SU-DHL-6 (cell line): Measurements from ENCODE around the gene CLPSL2.

ENCODE experiments used
- H2AFZ ChIP-seq: fragments of 200-600 bp; sonication (generic); 2 replicates; pipeline ENCODE4 v1.6.1; 2014; ENCODE audit warnings: low read depth, mild to moderate bottlenecking, moderate library complexity, mixed read lengths, antibody characterized with exemption, low read length; ENCODE audit not compliant: severe bottlenecking
- H3F3A ChIP-seq: fragments of 200-600 bp; shearing (Covaris generic); 2 replicates; pipeline ENCODE4 v1.6.0; 2016; ENCODE audit warnings: antibody characterized with exemption, mild to moderate bottlenecking; ENCODE audit not compliant: insufficient read depth
- H3K27ac ChIP-seq: fragments of 200-600 bp; sonication (generic); 2 replicates; pipeline ENCODE4 v1.5.1; 2016; ENCODE audit warnings: low read depth, mild to moderate bottlenecking, low read length, moderate library complexity, mixed read lengths
- H3K27me3 ChIP-seq: fragments of 200-600 bp; sonication (generic), shearing (Covaris generic); 2 replicates; pipeline ENCODE4 v1.6.0; 2014; ENCODE audit warnings: mild to moderate bottlenecking, low read length
- H3K36me3 ChIP-seq: fragments of 200-600 bp; sonication (generic); 2 replicates; pipeline ENCODE4 v1.6.1; 2014; ENCODE audit warnings: mild to moderate bottlenecking, low read length, mixed read lengths
- H3K4me2 ChIP-seq: fragments of 300-600, 200-600 bp; shearing (Covaris generic), sonication (generic); 2 replicates; pipeline ENCODE4 v1.6.0; 2014; ENCODE audit warnings: low read length, low read depth, mild to moderate bottlenecking; ENCODE audit not compliant: poor library complexity, severe bottlenecking
- H3K4me3 ChIP-seq: fragments of 200-600 bp; sonication (generic); 2 replicates; pipeline ENCODE4 v1.5.1; 2014; ENCODE audit warnings: antibody characterized with exemption, low read length, mild to moderate bottlenecking, mixed read lengths; ENCODE audit not compliant: insufficient read depth, poor library complexity, severe bottlenecking
- H3K79me2 ChIP-seq: fragments of 200-600 bp; sonication (generic); 2 replicates; pipeline ENCODE4 v1.6.1; 2014; ENCODE audit warnings: mild to moderate bottlenecking, low read length, moderate library complexity; ENCODE audit not compliant: insufficient read depth
- H3K9ac ChIP-seq: fragments of 200-600 bp; sonication (generic); 2 replicates; pipeline ENCODE4 v1.7.0; 2014; ENCODE audit warnings: mild to moderate bottlenecking, low read length
- H3K9me2 ChIP-seq: fragments of 200-600 bp; sonication (generic); replicated peaks from 2 replicates; pipeline ENCODE4 v1.6.1; 2014; ENCODE audit warnings: low read length; ENCODE audit not compliant: insufficient read depth
- H3K9me3 ChIP-seq: fragments of 200-600 bp; sonication (generic); 2 replicates; pipeline ENCODE4 v1.6.1; 2014; ENCODE audit warnings: low read length, mixed read lengths; ENCODE audit not compliant: insufficient read depth
- H4K20me1 ChIP-seq: fragments of 200-600 bp; sonication (generic); 2 replicates; pipeline ENCODE4 v1.6.1; 2014; ENCODE audit warnings: low read depth, mild to moderate bottlenecking, antibody characterized with exemption, low read length, moderate library complexity, mixed read lengths
- EZH2phosphoT487 ChIP-seq: fragments of 200-600 bp; sonication (generic), shearing (Covaris generic); conservative IDR thresholded peaks from 2 replicates; pipeline ENCODE4 v1.6.1; 2018; ENCODE audit warnings: mild to moderate bottlenecking, antibody characterized with exemption, low read length, moderate library complexity, mixed read lengths
- TF ChIP-seq, protein P1 (sequence below): fragments of 200-600 bp; sonication (generic); IDR thresholded peaks from one replicate; pipeline ENCODE4 v1.5.1; 2017; ENCODE audit warnings: antibody characterized with exemption, mild to moderate bottlenecking, low read length, moderate library complexity; ENCODE audit not compliant: insufficient read depth, poor library complexity, severe bottlenecking

Gene CLPSL2

DNA sequence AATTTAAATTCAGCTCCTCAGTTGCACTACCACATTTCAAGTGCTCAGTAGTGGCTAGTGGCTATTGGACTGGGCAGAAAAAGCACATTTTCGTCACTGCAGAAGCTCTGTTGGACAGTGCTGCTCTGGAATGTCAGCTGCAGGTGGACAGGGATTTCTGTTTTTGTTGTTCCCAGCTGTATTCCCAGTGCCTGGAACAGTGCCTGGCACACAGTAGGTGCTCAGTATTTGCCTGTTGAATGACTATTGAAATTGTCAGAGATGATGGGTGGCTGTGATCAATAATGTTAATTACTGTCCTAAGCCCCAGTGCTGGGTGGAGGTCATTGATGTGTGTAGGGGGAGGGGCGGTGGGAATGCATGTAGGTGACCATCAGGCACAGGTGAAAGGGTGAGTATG is 9.9 kb downstream of the CLPSL2 start:
- Histone ChIP-seq H3K4me2 (no peak overlapping the region), H3K27ac (no peak overlapping the region), H3K79me2 (no peaks in the 10 kb centered on the region), H3F3A (no peaks in the 10 kb centered on the region), H3K9ac (no peak overlapping the region), H3K4me3 (no peak overlapping the region), H3K27me3 (no peaks in the 10 kb centered on the region), H4K20me1 (no peaks in the 10 kb centered on the region), H3K9me2 (no peaks in the 10 kb centered on the region), H3K9me3 (no peaks in the 10 kb centered on the region), H2AFZ (no peak overlapping the region), H3K36me3 (no peaks in the 10 kb centered on the region)
- no peak for TF ChIP-seq EZH2phosphoT487
- TF ChIP-seq, protein P1, sequence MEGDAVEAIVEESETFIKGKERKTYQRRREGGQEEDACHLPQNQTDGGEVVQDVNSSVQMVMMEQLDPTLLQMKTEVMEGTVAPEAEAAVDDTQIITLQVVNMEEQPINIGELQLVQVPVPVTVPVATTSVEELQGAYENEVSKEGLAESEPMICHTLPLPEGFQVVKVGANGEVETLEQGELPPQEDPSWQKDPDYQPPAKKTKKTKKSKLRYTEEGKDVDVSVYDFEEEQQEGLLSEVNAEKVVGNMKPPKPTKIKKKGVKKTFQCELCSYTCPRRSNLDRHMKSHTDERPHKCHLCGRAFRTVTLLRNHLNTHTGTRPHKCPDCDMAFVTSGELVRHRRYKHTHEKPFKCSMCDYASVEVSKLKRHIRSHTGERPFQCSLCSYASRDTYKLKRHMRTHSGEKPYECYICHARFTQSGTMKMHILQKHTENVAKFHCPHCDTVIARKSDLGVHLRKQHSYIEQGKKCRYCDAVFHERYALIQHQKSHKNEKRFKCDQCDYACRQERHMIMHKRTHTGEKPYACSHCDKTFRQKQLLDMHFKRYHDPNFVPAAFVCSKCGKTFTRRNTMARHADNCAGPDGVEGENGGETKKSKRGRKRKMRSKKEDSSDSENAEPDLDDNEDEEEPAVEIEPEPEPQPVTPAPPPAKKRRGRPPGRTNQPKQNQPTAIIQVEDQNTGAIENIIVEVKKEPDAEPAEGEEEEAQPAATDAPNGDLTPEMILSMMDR, result no peak

DNA sequence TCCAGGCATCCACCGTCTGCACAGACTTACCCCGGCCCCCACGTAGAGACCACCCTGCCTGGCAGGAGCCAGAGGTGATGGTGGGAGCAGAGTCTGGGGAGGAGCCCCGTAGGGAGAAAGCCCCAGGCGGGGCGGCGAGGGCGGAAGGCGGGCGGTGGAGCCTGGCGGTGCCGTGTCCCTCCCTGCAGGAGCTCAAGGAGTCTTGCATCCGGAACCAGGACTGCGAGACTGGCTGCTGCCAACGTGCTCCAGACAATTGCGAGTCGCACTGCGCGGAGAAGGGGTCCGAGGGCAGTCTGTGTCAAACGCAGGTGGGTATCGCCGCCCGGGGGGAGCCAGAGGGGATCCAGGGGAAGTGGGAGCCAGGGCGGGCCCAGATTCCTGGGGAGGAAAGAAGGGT is 10.4 kb downstream of the CLPSL2 start:
- H3K4me3 ChIP-seq, result no peak overlapping the region

DNA sequence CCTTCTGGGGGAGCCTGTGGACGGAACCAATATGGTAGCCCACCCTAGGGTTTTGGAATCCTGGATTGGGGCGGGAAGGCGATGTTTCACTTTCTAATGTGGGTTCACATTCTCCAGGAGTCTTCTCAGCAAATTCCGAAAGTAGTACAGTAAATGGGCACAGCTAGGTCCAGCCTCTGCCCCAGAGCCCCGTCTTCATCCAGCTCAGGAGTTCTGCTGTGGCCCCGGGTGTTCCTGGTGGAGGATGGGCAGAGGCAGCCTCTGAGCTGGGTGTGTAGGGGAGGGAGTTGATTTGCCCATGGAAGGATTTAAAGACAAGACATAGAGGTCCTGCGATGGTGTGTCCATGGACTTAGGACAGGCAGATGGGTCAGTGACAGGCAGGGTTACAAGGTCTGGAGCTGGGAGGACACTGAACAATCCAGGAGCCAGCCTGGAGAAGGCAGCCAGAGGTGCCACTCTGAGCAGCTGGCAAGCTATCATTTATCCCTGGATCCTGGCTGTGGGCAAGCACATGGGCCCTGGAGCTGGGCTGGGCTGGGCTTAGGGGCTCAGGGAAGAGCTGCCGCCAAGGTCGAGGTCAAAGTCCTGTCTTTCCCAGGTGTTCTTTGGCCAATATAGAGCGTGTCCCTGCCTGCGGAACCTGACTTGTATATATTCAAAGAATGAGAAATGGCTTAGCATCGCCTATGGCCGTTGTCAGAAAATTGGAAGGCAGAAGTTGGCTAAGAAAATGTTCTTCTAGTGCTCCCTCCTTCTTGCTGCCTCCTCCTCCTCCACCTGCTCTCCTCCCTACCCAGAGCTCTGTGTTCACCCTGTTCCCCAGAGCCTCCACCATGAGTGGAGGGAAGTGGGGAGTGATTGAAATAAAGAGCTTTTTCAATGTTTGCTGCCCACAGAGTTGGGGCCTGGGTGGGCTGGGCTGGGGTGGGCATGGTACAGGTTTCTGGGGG is 11.1 kb downstream of the CLPSL2 start:
- Histone ChIP-seq H2AFZ (no peak overlapping the region), H3K27me3 (no peaks in the 10 kb centered on the region)
- TF ChIP-seq, protein P1, result no peak
- TF ChIP-seq EZH2phosphoT487, result no peak

More for the DNA sequence above, 10.4 kb downstream of the CLPSL2 start:
- H3K4me2 ChIP-seq, result no peak overlapping the region
- TF ChIP-seq, protein P1, result no peak
- TF ChIP-seq EZH2phosphoT487, result no peak
- no peaks in the 10 kb centered on the region for H3K79me2 ChIP-seq
- H3K9me2 ChIP-seq, result no peaks in the 10 kb centered on the region
- H2AFZ ChIP-seq, result no peak overlapping the region
- H3K36me3 ChIP-seq, result no peaks in the 10 kb centered on the region
- no peak overlapping the region for H3K27ac ChIP-seq
- no peak overlapping the region for H3K9ac ChIP-seq
- no peaks in the 10 kb centered on the region for H3K27me3 ChIP-seq
- H3K9me3 ChIP-seq, result no peaks in the 10 kb centered on the region
- H3F3A ChIP-seq, result no peaks in the 10 kb centered on the region
- H4K20me1 ChIP-seq, result no peaks in the 10 kb centered on the region

More for the DNA sequence above, 11.1 kb downstream of the CLPSL2 start:
- no peak overlapping the region for H3K4me2 ChIP-seq
- H3K9me3 ChIP-seq, result no peaks in the 10 kb centered on the region
- no peak overlapping the region for H3K9ac ChIP-seq
- no peaks in the 10 kb centered on the region for H3K36me3 ChIP-seq
- H3K9me2 ChIP-seq, result no peaks in the 10 kb centered on the region
- no peaks in the 10 kb centered on the region for H4K20me1 ChIP-seq
- no peaks in the 10 kb centered on the region for H3F3A ChIP-seq
- no peak overlapping the region for H3K27ac ChIP-seq
- no peak overlapping the region for H3K4me3 ChIP-seq
- no peaks in the 10 kb centered on the region for H3K79me2 ChIP-seq
